ENCODE results near the gene TNFAIP1.

Gene TNFAIP1

DNA sequence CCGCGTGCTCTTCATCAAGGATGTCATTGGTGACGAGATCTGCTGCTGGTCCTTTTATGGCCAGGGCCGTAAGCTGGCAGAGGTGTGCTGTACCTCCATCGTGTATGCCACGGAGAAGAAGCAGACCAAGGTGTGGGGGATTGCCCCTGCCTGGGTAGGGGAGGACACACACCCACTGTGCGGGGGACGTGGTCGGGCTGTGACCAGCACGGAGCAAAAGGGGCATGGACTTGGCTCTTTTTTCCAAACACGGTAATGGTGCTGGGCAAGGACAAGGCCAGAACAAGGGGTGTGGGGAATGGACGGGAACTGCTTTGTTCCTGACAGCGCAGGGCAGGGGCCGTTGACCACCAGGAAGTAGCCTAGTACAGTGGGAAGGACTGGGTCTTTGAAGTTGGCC lies 6.8 kb downstream of the TNFAIP1 start:
- no peaks in the 10 kb centered on the region for H3K9me3 ChIP-seq
- H3K4me3 ChIP-seq (ENCODE audit: low read depth, low read length): no peak overlapping the region
- TF ChIP-seq, protein P1, sequence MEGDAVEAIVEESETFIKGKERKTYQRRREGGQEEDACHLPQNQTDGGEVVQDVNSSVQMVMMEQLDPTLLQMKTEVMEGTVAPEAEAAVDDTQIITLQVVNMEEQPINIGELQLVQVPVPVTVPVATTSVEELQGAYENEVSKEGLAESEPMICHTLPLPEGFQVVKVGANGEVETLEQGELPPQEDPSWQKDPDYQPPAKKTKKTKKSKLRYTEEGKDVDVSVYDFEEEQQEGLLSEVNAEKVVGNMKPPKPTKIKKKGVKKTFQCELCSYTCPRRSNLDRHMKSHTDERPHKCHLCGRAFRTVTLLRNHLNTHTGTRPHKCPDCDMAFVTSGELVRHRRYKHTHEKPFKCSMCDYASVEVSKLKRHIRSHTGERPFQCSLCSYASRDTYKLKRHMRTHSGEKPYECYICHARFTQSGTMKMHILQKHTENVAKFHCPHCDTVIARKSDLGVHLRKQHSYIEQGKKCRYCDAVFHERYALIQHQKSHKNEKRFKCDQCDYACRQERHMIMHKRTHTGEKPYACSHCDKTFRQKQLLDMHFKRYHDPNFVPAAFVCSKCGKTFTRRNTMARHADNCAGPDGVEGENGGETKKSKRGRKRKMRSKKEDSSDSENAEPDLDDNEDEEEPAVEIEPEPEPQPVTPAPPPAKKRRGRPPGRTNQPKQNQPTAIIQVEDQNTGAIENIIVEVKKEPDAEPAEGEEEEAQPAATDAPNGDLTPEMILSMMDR (IDR thresholded peaks at IDR 0.05; ENCODE audit: low read depth, low read length): no peak
- DNase-seq: no peak
- no peaks in the 10 kb centered on the region for H3K4me1 ChIP-seq
- H3K27me3 ChIP-seq: no peaks in the 10 kb centered on the region
- no peaks in the 10 kb centered on the region for H3K36me3 ChIP-seq

DNA sequence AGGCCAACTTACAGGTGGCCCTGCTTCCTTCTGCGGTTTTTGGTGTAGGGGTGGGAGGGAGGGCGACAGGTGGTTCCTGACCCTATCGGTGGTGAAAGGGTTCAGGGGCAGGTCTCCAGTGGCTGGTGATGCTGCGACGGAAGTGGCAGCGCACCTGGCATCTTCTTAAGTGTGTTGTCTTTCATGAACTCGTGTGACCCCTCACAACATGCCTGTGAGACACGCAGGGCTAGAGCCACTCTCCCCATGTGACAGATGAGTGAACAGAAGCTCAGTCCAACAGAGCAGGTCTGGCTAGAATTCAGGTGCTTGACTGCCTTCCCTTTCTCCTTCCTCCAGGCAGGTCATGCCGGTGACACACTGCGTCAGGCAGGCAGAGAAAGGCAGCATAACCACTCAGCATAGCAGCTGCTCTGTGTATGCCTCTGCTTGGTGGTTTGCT lies 8.0 kb downstream of the TNFAIP1 start:
- H3K9me3 ChIP-seq: no peaks in the 10 kb centered on the region
- TF ChIP-seq, protein P1 (IDR thresholded peaks at IDR 0.05; ENCODE audit: low read depth, low read length): no peak
- no peak for DNase-seq
- H3K27me3 ChIP-seq: no peaks in the 10 kb centered on the region
- H3K36me3 ChIP-seq: no peaks in the 10 kb centered on the region
- no peak overlapping the region for H3K4me3 ChIP-seq (ENCODE audit: low read depth, low read length)
- H3K4me1 ChIP-seq: no peaks in the 10 kb centered on the region

DNA sequence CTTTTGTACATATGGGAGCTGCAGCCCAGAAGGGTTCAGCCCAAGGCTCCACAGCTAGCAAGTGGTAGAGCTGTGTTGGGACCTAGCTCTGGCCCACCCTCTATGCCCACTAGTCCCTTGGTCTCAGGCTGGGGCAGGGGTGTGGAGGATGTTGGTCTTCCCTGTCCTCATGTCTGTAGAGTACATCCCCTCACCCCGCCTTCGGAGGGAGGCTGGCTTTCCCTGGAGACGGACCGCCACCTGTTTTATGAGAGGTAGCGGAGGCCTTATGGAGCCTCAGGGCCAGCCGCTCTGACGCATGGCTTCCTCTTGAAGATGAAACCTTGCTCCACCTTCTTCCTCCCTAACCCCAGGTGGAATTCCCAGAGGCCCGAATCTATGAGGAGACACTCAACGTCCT lies 8.4 kb downstream of the TNFAIP1 start:
- no peaks in the 10 kb centered on the region for H3K4me1 ChIP-seq
- H3K36me3 ChIP-seq: no peaks in the 10 kb centered on the region
- no peaks in the 10 kb centered on the region for H3K9me3 ChIP-seq
- TF ChIP-seq, protein P1 (IDR thresholded peaks at IDR 0.05; ENCODE audit: low read depth, low read length): no peak
- no peak for DNase-seq
- H3K27me3 ChIP-seq: no peaks in the 10 kb centered on the region
- H3K4me3 ChIP-seq (ENCODE audit: low read depth, low read length): no peak overlapping the region

DNA sequence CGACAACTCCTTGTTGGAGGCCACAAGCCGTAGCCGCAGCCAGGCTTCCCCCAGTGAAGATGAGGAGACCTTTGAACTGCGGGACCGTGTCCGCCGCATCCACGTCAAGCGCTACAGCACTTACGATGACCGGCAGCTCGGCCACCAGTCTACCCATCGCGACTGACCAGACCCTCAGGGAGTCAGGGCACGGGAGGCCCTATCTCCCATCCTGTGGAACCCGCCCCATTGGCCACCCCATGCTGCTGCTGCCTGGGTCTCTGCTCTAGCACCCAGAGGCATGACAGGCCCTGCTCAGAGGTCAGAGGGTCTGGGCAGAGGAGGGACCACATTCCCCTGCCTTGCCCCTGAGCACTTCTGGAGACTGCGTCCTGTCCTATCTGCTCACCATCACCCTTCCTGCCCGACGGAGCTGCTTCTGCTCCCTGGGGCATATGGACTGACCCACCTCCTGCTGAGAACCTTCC lies 8.9 kb downstream of the TNFAIP1 start:
- TF ChIP-seq, protein P1 (IDR thresholded peaks at IDR 0.05; ENCODE audit: low read depth, low read length): no peak
- Histone ChIP-seq H3K36me3 (no peaks in the 10 kb centered on the region), H3K9me3 (no peaks in the 10 kb centered on the region)

DNA sequence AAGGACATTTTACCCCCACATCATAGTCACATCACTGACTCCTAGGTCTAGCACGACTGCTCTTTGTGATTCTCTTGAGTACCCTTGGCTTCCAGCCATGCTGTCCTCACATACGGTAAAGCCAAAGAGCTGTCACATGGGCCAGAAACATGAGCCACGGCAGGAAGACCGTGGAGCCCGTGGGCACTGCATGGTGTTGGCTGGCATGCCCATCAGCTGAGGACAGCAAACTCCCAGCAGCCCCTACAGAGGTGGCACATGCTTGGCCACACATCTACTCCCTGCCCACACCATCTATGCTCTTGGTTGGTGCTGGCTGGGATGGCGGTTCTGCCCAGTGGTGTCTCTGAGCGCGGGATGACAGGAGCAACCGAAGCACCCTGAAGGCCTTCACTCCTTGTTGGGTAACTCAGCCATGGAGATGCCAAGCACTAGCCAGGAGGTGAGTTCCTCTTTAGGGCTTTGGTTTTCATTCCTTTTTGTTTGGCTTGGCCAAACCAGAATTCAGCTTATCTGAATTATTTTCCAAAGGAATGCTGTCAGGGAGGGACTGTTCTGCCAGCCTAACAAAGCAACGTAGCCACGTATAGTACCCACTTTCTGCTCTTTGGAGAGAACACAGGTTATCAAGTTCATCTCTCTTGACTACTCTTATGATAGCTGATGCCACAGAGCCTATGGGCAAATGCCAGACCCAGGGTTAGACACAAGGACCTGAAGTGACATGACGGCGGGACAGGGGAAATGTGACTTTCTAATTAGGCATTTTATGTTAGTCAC lies 10.0 kb downstream of the TNFAIP1 start:
- no peaks in the 10 kb centered on the region for H3K9me3 ChIP-seq
- no peaks in the 10 kb centered on the region for H3K36me3 ChIP-seq
- H3K27me3 ChIP-seq: no peaks in the 10 kb centered on the region
- no peak for DNase-seq
- no peaks in the 10 kb centered on the region for H3K4me1 ChIP-seq
- H3K4me3 ChIP-seq (ENCODE audit: low read depth, low read length): no peak overlapping the region
- TF ChIP-seq, protein P1 (IDR thresholded peaks at IDR 0.05; ENCODE audit: low read depth, low read length): no peak

More for the DNA sequence above, 8.9 kb downstream of the TNFAIP1 start:
- no peaks in the 10 kb centered on the region for H3K27me3 ChIP-seq
- no peaks in the 10 kb centered on the region for H3K4me1 ChIP-seq
- H3K4me3 ChIP-seq (ENCODE audit: low read depth, low read length): no peak overlapping the region
- DNase-seq: no peak

DNA sequence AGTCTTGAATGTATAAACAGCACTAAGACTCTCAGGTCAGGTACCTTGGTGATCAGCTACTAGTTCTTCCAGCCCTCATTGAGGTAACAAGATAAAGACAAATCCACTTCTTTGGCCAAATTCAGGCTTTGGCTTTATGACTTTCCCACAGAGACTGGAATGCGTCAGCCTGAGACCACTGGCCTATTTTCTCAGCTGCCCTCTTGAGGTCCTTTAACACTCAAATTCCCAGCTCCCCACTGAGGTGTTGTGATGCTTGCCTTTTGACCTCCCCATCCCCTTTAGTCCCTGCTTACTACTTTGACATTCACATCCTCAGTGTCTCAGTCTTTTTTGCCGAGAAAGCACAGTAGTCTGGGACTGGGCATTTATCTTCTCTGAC lies 10.6 kb downstream of the TNFAIP1 start:
- DNase-seq: no peak
- TF ChIP-seq, protein P1 (IDR thresholded peaks at IDR 0.05; ENCODE audit: low read depth, low read length): no peak
- H3K36me3 ChIP-seq: no peaks in the 10 kb centered on the region

More for the DNA sequence above, 10.6 kb downstream of the TNFAIP1 start:
- Histone ChIP-seq H3K4me1 (no peaks in the 10 kb centered on the region), H3K9me3 (no peaks in the 10 kb centered on the region), H3K4me3 (ENCODE audit: low read depth, low read length) (no peak overlapping the region), H3K27me3 (no peaks in the 10 kb centered on the region)
